ENCODE results near the gene ZNF232.
"Not testable (repeated sequence)": the region's sequence is repeated elsewhere in the genome, so short reads cannot be mapped to it uniquely, and the experiment has no call there.

Gene ZNF232

DNA sequence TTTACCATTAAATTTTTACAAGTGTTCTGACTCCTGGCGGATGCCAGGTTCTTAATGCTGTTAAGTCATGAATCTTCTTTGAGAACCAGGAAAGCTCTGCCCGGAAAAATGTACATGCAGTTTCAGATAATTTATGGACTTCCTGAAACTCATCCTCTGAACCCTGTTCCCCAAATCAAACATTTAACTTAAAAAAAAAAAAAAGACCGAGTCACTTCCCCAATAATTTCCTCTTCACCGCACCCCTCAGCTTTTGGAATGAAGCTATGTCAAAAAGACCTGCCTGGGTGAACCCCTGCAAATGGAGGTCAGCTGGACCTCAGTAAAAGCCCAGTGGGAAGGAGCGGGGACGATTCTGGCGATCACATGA, 15.0 kb downstream of the ZNF232 start:
- no peak for DNase-seq

DNA sequence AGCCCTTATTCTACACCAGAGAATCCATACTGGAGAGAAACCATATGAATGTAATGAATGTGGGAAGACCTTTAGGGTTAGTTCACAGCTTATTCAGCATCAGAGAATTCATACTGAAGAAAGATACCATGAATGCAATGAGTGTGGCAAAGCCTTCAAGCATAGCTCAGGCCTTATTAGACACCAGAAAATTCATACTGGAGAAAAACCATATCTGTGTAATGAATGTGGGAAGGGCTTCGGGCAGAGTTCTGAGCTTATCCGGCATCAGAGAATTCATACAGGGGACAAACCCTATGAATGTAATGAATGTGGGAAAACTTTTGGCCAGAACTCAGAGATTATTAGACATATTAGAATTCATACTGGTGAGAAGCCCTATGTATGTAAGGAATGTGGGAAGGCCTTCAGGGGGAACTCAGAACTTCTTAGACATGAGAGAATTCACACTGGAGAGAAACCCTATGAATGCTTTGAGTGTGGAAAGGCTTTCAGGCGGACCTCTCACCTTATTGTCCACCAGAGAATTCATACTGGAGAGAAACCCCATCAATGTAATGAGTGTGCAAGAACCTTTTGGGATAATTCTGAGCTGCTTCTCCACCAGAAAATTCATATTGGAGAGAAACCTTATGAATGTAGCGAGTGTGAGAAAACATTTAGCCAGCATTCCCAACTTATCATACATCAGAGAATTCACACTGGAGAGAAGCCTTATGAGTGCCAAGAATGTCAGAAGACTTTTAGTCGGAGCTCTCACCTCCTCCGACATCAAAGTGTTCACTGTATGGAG, 19.3 kb downstream of the ZNF232 start:
- DNase-seq = no peak

DNA sequence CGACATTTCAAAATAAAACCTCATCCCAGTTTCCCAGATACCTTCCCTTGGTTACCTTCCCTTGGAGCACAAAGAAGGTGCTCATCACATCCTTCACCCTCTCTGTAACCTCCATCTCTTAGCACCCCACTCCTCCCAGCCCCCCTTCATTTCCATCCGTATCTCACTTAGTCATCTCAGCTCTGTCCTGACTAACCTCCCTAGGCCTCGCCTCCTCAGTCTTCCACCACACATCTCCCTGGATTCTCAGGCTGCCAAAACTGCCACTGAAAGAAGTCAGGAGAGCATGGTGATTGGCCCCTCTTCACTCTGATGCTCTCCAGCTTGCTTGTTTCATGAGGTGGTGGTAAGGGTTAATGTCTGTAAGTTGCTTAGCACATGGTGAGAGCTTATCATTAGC, 31.1 kb downstream of the ZNF232 start:
- no peak for DNase-seq

DNA sequence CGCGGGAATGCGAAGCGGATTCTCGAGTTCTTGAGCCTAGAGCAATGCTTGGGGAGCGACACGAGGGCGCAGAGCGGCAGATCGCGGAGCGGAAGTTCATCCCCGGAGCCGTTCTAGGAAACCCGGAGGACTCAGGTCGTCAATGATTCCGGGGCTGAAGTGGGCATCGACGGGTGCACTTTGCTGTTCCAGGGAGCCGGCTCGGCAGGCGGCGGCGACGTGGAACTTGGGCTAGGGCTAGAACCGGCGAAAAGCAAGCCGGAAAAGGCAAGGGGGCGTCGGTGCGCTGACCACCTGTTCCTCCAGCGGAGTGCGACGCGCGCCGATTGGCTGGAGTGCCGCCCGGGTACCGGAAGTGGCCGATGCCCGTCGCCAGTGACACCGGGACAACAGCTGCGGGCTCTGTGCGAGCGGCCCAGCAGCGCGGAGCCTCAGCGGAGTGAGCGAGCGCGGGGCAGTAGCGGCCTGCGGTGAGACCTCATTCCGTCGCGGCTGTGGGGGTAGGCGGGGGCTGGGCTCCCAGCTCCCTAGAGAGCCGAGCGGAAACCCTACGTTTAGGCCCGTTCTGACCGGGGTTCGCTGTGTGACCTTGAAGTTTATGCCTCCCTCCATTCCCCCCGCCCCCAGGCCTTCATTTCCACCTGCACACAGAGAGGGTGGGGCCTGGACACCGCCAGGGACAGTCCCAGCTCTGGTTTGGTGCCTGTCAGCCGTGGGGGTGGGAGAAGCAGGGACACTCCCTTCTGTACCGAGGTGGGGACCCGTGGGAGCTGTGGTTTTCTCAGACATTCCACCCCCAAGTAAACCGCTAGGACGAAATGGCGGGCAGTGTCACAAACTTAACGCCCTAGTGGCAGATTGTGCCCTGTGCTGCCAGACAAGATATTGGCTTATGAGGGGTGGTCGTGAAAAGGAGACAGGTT, 33.3 kb downstream of the ZNF232 start, which contains the start of gene ZFP3:
Gene ZFP3 (plus strand): TSS at position 362 of the 923 bp plus-strand sequence. CDS start 13,038 bp downstream, outside the sequence.
- DNase-seq = peak; percentile 86 to 91

DNA sequence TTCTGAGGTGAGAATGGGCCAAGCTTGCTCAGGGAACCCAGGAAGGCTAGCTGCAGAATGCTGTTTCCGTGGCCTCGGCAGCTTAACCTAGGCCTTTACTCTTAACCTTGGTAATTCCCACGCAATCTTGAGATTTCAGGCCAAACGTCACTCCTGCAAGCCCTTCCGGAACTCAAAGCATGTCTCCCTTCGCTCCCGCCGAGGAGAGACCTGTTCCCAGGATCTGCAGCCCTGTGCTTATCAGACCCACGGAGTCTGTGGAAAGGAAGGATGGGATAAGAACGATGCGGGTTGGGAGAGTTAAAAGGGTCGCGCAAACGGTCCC, 33.9 kb downstream of the ZNF232 start:
- no peak for DNase-seq

DNA sequence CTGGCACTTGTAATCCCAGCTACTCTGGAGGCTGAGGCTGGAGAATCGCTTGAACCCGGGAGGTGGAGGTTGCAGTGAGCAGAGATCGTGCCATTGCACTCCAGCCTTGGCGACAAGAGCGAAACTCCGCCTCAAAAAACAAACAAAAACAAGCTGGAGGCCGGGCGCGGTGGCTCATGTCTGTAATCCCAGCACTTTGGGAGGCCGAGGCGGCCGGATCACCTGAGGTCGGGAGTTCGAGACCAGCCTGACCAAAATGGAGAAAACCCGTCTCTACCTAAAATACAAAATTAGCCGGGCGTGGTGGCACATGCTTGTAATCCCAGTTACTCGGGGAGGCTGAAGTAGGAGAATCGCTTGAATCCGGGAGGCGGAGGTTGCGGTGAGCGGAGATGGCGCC, 34.4 kb downstream of the ZNF232 start:
- DNase-seq = not testable (repeated sequence)

DNA sequence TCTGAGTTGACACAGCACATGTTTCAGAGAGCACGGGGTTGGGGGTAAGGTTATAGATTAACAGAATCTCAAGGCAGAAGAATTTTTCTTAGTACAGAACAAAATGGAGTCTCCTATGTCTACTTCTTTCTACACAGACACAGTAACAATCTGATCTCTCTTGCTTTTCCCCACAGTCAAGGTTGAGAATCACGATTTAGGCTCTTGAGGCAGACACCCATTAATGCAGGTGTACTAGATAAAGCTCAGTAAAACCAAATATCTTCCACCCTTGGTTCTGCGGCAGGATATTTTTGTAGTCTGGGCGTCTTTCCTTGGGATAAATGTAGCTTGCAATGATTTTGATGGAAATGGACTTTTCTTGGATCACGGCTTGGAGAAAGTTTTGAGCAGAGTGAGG, 36.2 kb downstream of the ZNF232 start:
- DNase-seq = not testable (repeated sequence)

DNA sequence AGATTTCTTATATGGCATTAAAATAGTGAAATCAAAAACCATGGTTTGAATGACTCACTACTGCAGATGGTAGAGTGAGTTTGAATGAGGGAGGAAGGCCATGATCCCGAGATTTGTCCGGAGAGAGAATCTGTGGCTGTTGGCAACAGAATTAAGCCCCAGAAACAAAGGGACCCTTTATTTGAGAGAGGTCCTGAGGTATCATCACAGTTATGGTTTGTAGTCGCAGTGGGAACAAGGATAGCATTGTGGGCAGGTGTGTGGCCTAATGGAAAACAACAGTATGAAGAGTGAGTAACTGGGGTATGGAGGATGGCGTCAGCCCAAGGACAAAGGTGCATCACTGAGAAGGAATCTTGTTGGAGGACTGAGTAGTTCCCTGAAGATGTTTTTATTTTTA, 42.0 kb downstream of the ZNF232 start:
- no peak for DNase-seq

DNA sequence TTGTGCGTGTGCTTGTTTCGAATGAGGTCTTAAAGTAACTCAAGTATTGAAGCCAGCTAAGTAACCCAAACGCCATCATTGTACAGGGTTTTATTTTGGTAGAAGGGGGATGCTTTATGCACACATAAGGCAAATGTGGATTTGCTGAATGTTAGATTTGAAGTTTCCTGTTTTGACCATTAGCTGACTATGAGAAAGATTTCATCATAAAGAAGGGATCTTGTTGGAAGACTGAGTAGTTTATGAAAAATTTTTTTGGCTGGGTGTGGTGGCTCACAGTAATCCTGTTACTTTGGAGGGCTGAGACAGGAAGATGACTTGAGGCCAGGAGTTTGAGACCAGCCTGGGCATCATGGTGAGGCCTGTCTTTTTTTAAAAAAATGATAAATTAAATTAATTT, 43.4 kb downstream of the ZNF232 start:
- DNase-seq = no peak

DNA sequence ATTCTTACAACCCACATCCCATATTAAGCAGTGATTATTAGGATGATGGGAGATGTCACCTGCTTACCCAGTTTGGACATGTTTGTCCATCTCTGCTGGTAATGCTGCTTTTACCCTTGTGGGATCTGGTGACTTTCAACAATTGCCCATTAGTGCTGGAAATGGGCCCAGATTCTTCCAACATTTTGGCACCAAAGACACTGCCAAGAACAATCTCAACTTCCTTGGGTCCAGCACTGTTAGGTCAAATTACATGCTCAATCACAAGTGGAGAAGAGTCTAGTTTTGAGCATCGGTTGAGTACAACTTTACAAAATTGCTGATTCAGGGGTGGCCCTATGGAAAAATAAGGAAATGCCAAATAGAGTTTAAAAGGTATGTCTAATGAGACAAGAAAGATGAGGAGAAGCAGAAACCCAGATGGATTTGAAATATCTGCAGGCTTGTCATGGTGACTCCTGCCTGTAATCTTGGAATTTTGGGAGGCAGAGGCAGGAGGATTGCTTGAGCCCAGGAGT, 46.4 kb downstream of the ZNF232 start:
- no peak for DNase-seq

Data from NCI-H1930 (cell line).